Aorta (tissue), 5 donors: ENCODE results near the gene RHOBTB3. TPM values are rescaled to one million over a fixed set of nuclear protein-coding genes. Genes with fewer than 3 reads are reported as not detected.

Experiments used
- ATAC-seq: fragments of 200-7000 bp; cut with Tn5 transposase; one replicate; pipeline ENCODE4 v1.9.1; 2022; ENCODE audit warnings: moderate library complexity; ENCODE audit not compliant: low FRiP score
- DNase-seq, 2 donors: peaks; one replicate each; pipeline ENCODE4 v3.0.0-alpha.2; 2020
- H3K27ac ChIP-seq, 2 donors: one replicate each; pipeline ENCODE4 v1.5.1; 2013; ENCODE audit warnings: low read length in 2 of 2, mild to moderate bottlenecking in 2 of 2, moderate library complexity in 2 of 2, control low read depth in 1 of 2, inconsistent platforms in 1 of 2, low read depth in 1 of 2
- H3K27me3 ChIP-seq, 2 donors: one replicate each; pipeline ENCODE4 v1.6.1; 2013; ENCODE audit warnings: control low read depth in 1 of 2, low read length in 1 of 2, mild to moderate bottlenecking in 1 of 2, moderate library complexity in 1 of 2; ENCODE audit not compliant: insufficient read depth in 2 of 2, control insufficient read depth in 1 of 2
- H3K36me3 ChIP-seq, 2 donors: one replicate each; pipeline ENCODE4 v1.6.1; 2013; ENCODE audit warnings: control low read depth in 1 of 2, low read length in 1 of 2, mild to moderate bottlenecking in 1 of 2; ENCODE audit not compliant: insufficient read depth in 2 of 2, control insufficient read depth in 1 of 2
- H3K4me1 ChIP-seq, 2 donors: one replicate each; pipeline ENCODE4 v1.6.1; 2013; ENCODE audit warnings: low read length in 2 of 2, control low read depth in 1 of 2, mild to moderate bottlenecking in 1 of 2, moderate library complexity in 1 of 2; ENCODE audit not compliant: insufficient read depth in 2 of 2, control insufficient read depth in 1 of 2
- H3K4me3 ChIP-seq, 2 donors: one replicate each; pipeline ENCODE4 v1.5.1; 2013; ENCODE audit warnings: low read length in 2 of 2, control low read depth in 1 of 2, mild to moderate bottlenecking in 1 of 2
- H3K9me3 ChIP-seq: one replicate; pipeline ENCODE4 v1.6.1; 2013; ENCODE audit warnings: mild to moderate bottlenecking, low read length; ENCODE audit not compliant: control insufficient read depth
- WGBS, 2 donors: extraction: QIAGEN DNeasy Blood & Tissue Kit; methylation state at CpG; one replicate each; pipeline ENCODE4 v1.1.7; 2013; 5-methylcytosine and 5-hydroxymethylcytosine counted together
- intact Hi-C, 2 donors: fragments of 100-400 bp; cut with DNase I; formaldehyde crosslinking; loops; one replicate each; pipeline versions ENCODE4 v1.14.2 to v1.15.0; 2022
- polyA plus RNA-seq, 2 donors: library from polyadenylated mRNA; stranded (reverse); fragments of 200-250 nt; gene quantifications; one replicate each; pipeline ENCODE4 v1.2.3, GENCODE V29; 2013
- total RNA-seq, 2 donors: library from RNA; stranded (reverse); fragmentation: NEBNext Ultra II Directional; extraction: Animal tissue kit (Norgen Biotek cat#: 25700); gene quantifications; one replicate each; pipeline ENCODE4 v1.2.1, GENCODE V29; 2021
- donor health status: healthy with polysubstance abuse.
- donor health status: Bipolar disorder and iron deficiency.
- donor health status: DM: no; HTN: no; CAD: no.
- donor health status: DM: no; HTN: no; CAD: no.
- donor health status: DM: yes; HTN: yes; CAD: no.

RHOBTB3 gene
- total and polyA plus RNA-seq, 4 donors: 11.8 to 53.2 (median 25.1) TPM

DNA sequence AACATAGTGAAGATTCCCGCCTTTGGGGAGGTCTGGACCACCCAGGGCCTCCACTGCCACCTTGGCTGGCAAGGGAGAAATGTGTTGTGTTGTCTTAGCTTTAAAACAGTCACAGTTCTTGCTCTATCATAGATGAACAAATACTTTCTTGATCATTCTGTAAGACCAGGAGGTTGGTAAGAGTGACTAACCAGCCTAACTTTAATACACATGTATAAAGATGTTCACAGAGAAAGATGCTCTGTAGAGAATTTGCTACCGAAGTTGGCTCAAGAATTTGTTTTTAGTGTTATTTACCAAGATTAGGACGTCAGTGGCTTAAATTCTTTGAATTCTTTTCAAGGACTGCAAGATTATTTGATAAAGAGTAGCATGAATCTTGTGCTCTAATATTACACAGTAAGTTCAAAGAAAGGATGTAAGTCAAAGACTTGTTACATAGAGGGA lies 63.0 kb downstream of the RHOBTB3 start:
- H3K9me3 ChIP-seq: no peaks in the 10 kb centered on the region
- 51 to 53% methylated on average over 3 of the region's 3 CpGs for WGBS, 2 donors
- no peaks in the 10 kb centered on the region for H3K27me3 ChIP-seq
- H3K4me1 ChIP-seq: no peaks in the 10 kb centered on the region
- H3K27ac ChIP-seq: no peak overlapping the region
- H3K4me3 ChIP-seq: no peak overlapping the region
- no peaks in the 10 kb centered on the region for H3K36me3 ChIP-seq
- intact Hi-C loops: no loop called here
- DNase-seq (no peak), ATAC-seq (no peak)

DNA sequence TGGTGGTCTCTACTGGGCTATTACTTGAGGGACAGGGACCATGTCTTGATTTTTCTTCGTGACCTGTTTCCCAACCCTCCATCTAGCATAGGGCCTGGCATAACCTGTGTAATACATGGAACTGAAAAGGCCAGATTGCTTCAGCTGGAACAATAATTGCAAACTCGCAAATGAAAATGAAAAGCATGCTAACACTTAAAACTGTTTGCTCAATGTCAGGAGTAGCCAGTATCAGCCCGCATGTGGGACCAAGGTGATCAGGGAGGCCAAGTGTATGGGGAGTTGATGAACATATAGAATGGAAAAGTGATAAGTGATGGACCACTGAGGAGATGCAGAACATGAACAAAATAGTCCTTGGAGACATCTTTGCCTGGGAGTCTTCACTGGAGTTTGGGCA lies 66.2 kb downstream of the RHOBTB3 start:
- WGBS, 2 donors: 95 to 96% methylated on average over 3 of the region's 3 CpGs
- no peak overlapping the region for H3K27ac ChIP-seq
- DNase-seq (no peak), ATAC-seq (no peak)
- H3K4me1 ChIP-seq: no peaks in the 10 kb centered on the region
- H3K36me3 ChIP-seq: no peaks in the 10 kb centered on the region
- intact Hi-C loops: no loop called here
- no peaks in the 10 kb centered on the region for H3K9me3 ChIP-seq
- no peaks in the 10 kb centered on the region for H3K27me3 ChIP-seq
- no peak overlapping the region for H3K4me3 ChIP-seq

- 96 to 97% methylated on average over 2 of the region's 2 CpGs for WGBS, 2 donors
- DNase-seq: no peak
Measured at GRCh38 chr5:95798048-95798447, 66.9 kb downstream of the RHOBTB3 start.

GRCh38 chr5:95798545-95798944 lies 67.4 kb downstream of the RHOBTB3 start:
- Histone ChIP-seq H3K36me3 (no peaks in the 10 kb centered on the region), H3K4me1 (no peaks in the 10 kb centered on the region), H3K27ac (no peak overlapping the region), H3K27me3 (no peaks in the 10 kb centered on the region), H3K9me3 (no peaks in the 10 kb centered on the region), H3K4me3 (no peak overlapping the region)
- DNase-seq (no peak), ATAC-seq (no peak)
- intact Hi-C loops: no loop called here

More at GRCh38 chr5:95798048-95798447, 66.9 kb downstream of the RHOBTB3 start:
- no peaks in the 10 kb centered on the region for H3K27me3 ChIP-seq
- no peaks in the 10 kb centered on the region for H3K9me3 ChIP-seq
- no peaks in the 10 kb centered on the region for H3K36me3 ChIP-seq
- H3K4me1 ChIP-seq: no peaks in the 10 kb centered on the region
- intact Hi-C loops: no loop called here
- H3K27ac ChIP-seq: no peak overlapping the region
- ATAC-seq: no peak
- no peak overlapping the region for H3K4me3 ChIP-seq

- H3K36me3 ChIP-seq: no peaks in the 10 kb centered on the region
- DNase-seq: no peak
- no peaks in the 10 kb centered on the region for H3K4me1 ChIP-seq
- H3K27me3 ChIP-seq: no peaks in the 10 kb centered on the region
- intact Hi-C loops: no loop called here
- 95 to 97% methylated on average over 4 of the region's 4 CpGs for WGBS, 2 donors
- H3K4me3 ChIP-seq: no peak overlapping the region
- no peaks in the 10 kb centered on the region for H3K9me3 ChIP-seq
- H3K27ac ChIP-seq: no peak overlapping the region
- no peak for ATAC-seq
Measured at GRCh38 chr5:95799191-95799835, 68.2 kb downstream of the RHOBTB3 start.

DNA sequence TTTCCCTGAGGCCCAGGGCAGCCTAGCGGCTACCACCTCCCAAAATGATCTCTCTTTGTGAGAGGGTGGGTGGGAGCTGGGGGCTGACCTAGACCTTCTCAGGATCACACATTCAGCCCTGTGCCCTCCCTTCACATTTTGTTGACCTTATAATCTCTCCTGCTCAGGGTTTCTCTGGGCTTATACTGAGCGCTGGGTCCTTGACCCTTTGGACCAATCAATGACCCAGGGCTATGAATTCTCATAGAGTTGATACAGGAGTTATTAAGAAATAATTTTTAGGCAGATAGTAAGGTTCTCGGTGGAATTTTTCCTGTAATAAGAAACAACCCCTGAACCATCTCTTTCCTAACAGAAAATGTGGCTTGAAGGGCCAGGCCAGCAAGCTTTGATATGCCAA lies 69.4 kb downstream of the RHOBTB3 start:
- H3K27ac ChIP-seq: no peak overlapping the region
- no peaks in the 10 kb centered on the region for H3K9me3 ChIP-seq
- no peaks in the 10 kb centered on the region for H3K27me3 ChIP-seq
- 96 to 98% methylated on average over 3 of the region's 3 CpGs for WGBS, 2 donors
- ATAC-seq (no peak), DNase-seq (no peak)
- H3K4me1 ChIP-seq: no peaks in the 10 kb centered on the region
- H3K4me3 ChIP-seq: no peak overlapping the region
- intact Hi-C loops: no loop called here
- H3K36me3 ChIP-seq: no peaks in the 10 kb centered on the region

GRCh38 chr5:95801532-95801931 lies 70.4 kb downstream of the RHOBTB3 start:
- no peaks in the 10 kb centered on the region for H3K27me3 ChIP-seq
- intact Hi-C loops: no loop called here
- DNase-seq (no peak), ATAC-seq (no peak)
- H3K4me3 ChIP-seq: no peak overlapping the region
- H3K36me3 ChIP-seq: no peaks in the 10 kb centered on the region
- H3K27ac ChIP-seq: no peak overlapping the region
- 61 to 69% methylated on average over 2 of the region's 2 CpGs for WGBS, 2 donors
- no peaks in the 10 kb centered on the region for H3K9me3 ChIP-seq
- H3K4me1 ChIP-seq: no peaks in the 10 kb centered on the region

DNA sequence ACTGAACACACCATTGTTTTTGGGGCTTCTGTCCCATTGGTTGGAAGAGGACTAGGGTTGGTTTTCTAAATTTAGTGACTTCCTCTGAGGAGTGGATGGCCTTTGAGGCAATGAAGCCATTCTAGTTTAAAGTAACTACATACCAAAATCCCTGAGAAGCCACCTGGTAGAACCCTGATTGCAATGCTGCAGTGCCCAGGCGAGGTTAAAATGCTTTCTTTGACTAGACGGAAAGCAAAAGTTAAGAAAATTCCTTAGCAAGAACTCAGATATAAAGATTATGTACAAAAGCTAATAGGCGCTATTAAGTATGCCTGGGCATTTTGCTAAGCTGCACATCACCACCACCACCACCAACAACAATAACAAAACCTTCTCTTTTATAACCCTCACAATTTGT lies 70.8 kb downstream of the RHOBTB3 start:
- no peak overlapping the region for H3K4me3 ChIP-seq
- DNase-seq: no peak
- H3K4me1 ChIP-seq: no peaks in the 10 kb centered on the region
- 96 to 97% methylated on average over 3 of the region's 3 CpGs for WGBS, 2 donors
- ATAC-seq: no peak
- no peaks in the 10 kb centered on the region for H3K36me3 ChIP-seq
- no peaks in the 10 kb centered on the region for H3K9me3 ChIP-seq
- no peaks in the 10 kb centered on the region for H3K27me3 ChIP-seq
- intact Hi-C loops: no loop called here
- H3K27ac ChIP-seq: no peak overlapping the region

DNA sequence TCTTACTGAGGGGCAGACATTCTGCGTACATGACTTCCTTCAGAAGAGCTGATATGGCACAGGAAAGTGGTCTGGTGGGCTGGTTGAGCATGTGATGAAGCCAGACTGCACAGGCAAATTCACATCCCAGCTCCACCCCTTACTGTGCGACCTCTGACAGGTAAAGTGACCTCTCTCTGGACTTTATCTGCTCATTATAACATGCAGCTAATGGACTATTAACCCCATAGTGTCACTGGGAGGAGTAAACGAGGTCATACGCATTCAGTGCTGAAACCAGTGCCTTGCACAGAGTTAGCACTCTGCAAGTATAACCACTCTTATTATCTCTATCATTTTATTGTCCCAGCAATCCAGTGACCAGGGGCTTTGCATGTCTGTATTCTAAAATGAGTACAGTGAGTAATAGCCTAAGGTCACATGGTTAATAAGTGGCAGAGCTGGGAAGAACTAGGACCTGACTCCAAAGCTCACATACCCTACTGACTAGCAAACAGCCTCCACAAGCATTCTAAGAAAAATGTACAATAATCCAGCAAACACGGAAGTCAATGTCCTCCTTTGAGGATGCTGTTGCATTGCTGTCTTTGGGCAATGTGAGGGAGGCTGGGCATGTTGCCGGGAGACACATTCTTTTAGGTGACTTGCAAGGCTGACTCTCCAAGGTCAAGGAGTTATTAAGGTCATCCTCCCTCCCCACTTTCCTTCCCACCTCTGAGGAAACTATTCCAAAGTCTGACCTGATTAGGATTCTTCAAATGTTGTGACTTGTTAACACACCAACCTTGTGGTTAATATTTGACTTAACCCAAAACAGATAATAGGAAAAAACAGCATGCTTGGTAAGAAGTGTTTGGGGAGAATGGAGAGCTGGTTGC lies 72.4 kb downstream of the RHOBTB3 start:
- intact Hi-C loops: no loop called here
- no peaks in the 10 kb centered on the region for H3K4me1 ChIP-seq
- H3K4me3 ChIP-seq: no peak overlapping the region
- 77 to 87% methylated on average over 6 of the region's 6 CpGs for WGBS, 2 donors
- H3K27ac ChIP-seq: no peak overlapping the region
- ATAC-seq: no peak
- H3K36me3 ChIP-seq: no peaks in the 10 kb centered on the region
- no peaks in the 10 kb centered on the region for H3K27me3 ChIP-seq
- no peak for DNase-seq
- H3K9me3 ChIP-seq: no peaks in the 10 kb centered on the region
